SU-DHL-6 (cell line): ENCODE results near the gene AKAP6.
"Not testable (repeated sequence)": the region's sequence is repeated elsewhere in the genome, so short reads cannot be mapped to it uniquely, and the experiment has no call there.

Experiments used
- CTCF ChIP-seq: fragments of 200-600 bp; sonication (generic); IDR thresholded peaks from one replicate; pipeline ENCODE4 v1.5.1; 2017; ENCODE audit warnings: antibody characterized with exemption, mild to moderate bottlenecking, low read length, moderate library complexity; ENCODE audit not compliant: insufficient read depth, poor library complexity, severe bottlenecking
- EZH2phosphoT487 ChIP-seq: fragments of 200-600 bp; sonication (generic), shearing (Covaris generic); conservative IDR thresholded peaks from 2 replicates; pipeline ENCODE4 v1.6.1; 2018; ENCODE audit warnings: mild to moderate bottlenecking, antibody characterized with exemption, low read length, moderate library complexity, mixed read lengths

- not testable (repeated sequence) for TF ChIP-seq EZH2phosphoT487, CTCF
Observed at GRCh38 chr14:32462553-32462952, 133.5 kb downstream of the AKAP6 start.
